HG03103 (cell line): Measurements from ENCODE around the gene SEMA4D.

Source experiments
- ATAC-seq: cut with Tn5 transposase; IDR thresholded peaks from one replicate; pipeline ENCODE4 v1.9.1; 2021; ENCODE audit warnings: low read depth; ENCODE audit not compliant: unreplicated experiment

Gene SEMA4D

DNA sequence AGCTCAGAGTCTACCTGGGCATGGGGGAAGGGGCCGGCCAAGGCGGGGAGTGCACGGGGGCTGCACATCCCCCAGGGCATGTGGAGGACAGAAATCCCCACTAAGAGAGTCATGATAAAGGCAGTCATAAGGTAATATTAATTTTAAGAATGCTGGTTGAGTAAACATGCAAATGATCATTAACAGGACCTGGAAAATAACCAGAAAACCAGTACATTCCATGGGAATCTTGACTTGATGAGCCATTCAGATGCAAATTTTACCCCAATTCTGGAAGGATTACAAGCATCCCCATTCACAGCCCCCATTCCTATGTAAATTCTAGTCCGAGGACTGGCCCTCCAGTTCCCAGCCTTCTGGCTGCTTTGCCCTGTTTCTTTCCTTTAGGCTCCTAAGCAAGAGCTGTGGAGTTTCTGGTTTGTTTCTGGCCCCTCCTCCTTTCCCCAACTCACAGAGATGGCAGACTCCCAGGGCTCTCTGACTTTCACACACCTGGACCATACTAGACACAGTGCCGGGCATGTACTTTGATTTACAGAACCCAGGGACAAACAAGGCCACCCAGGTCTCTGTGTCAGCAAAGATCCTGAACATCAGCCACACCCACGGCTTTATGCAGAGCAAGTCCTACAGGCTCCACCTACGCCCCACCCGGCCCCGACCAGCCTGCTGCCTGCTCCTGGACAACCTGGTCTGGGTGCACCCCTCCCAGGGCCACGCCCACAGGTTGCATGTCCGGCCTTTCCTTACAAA lies 62.7 kb downstream of the SEMA4D start:
- no peak for ATAC-seq

DNA sequence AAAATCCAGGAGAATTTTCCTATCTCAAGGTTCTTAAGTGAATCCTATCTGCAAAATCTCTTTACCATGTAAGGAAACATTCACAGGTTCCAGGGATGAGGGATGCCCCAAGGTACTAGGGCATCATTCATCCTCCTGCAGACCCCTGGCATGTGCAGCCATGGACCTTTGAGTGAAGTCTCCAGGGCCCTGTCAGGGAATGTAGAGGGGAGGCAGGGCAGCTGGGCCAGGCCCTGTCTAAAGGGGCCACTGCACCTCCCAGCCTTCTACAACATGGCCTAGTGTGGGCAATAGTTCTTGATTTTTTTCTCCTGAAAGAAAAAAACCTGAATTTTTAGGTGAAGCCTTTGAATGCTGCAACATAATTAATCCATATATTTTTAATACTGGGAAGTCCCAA lies 63.3 kb downstream of the SEMA4D start:
- ATAC-seq: no peak

DNA sequence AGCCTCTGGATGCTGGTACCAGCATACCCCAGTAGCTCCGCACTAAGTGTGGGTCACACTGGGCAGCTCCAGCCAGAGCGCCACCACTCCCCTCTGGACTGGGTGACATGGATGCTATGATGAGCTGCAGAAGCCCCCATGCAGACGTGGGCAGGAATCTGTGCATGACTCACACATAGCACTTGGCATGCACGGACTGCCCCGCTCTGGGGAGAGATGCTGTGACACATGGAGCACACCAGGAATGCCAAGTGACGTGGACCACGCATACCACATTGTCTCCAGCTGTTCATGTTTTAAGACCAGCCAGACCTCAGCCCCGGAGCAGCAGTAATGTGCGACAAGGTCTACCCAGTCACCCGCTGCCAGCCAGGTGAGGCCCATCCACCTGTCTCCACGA lies 64.1 kb downstream of the SEMA4D start:
- no peak for ATAC-seq

DNA sequence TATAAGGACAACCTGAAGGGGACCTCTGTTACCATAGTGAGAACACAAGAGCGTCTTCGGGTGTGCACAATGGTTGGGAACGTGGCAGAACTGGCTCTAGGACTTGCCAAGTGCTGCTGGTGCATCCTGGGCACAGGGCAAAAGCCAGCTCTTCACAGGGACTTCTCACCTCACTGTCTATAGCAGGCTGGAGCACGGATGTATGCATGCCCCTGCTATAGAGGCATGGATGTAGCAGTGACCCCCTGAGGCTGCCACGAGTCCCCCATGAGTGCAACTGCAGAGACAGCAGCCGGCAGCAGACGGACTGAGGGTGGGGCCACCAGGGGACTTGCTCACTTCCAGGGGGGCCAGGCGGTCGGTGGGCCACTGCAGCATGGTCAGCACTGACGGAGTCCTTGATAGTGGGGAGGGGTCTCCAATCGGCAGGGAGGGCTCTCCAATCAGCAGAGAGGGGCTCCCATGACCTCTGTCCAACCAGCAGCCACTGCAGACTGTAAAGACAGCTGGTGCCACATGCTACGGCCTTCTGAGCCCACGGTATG lies 64.9 kb downstream of the SEMA4D start:
- no peak for ATAC-seq

DNA sequence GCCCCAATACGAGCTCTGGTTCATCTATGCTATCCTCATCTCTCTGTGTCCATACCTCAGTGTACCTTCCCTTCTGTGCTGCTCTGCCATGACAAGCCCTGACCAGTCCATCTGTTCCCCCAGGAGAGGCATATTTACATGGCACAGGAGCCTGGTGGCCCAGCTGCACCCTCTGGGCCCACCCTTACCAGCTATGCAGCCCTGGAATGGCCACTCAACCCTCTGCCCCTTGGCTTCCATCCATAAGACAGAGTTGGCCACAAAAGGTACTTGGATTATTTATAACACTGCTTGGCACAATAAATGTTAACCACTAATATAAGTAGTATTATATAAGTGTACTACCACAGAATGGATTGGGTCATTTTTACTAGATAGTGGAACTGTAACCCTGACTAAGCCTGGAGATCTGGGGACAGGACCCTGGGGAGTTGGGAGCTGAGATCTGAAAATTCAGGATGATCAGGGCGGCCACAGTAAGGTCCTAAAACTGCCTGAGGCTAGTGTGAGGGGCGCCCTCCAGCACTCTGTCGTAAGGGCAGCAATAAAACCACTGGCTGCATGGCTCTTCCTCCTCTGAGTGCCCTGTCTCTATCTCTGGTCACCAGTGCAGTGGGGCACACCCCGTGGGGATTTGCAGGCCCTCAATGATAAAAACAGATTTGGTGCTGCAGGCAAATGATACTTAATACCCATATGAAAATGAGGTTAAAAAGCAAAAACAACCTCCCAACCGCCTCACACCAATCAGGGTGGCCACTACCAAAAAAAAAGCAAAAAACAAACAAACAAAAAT lies 65.8 kb downstream of the SEMA4D start:
- no peak for ATAC-seq

DNA sequence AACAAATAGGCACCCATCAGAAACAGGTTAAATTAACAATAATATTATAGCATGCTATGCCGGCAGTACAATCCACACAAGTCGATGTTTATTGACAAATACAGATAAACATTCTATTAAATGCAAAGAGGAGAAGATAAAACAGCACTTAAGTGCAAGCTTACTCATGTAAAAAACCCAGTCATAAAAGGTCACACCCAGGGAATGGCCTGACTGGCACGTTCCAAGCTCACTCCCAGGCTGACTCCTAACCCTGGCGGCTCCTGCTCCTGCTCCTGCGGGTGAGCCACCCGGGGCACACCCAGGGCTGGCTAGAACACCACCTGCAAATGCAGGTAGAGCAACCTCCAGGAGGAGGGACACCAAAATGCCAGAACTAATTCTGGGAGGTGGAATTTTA lies 66.9 kb downstream of the SEMA4D start:
- ATAC-seq: no peak

DNA sequence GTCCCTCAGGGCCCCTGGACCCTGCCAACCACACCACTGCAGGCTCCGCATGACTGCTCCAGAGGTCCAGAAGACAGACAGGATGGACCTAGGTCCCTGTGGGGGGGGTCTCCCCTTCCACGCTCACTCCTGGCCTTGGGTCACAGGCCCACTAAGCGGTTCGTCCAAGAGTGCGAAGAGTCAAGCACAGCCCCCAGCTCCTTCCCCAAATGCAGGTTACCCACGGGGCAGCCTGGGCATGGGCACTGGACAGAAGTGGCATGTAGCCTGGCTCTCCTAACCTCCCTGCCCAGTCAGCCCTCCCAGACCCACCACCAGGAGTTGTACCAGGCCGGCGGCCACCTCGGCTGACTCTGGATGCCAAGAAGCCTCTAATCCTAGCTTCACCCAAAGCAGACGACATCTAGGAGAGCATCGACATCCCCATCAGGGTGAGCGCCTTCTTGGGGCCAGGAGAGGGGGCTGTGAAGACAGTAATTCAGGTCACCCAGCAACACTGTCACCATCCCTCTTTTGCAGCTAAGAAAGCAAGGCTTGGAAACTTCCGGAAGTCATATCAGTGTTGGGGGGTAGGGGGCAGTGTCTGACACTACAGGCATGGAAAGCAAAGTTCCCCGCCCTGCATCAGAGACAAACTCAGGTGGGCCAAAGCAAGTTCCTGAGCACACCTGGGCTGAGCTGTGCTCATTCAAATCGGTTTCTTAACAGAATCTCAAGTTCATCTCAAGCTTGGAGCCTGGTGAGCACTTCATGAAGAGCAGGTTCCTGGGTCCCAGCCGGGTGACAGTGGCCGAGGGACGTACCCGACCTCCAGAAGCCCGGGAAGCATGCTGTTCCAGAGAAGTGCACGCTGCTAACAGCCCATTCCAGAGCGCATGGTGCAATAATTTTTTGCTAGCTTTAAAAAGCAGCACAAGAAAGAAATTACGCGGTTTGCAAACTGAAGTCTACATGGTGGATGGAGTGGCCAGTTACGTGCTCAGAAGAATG lies 68.7 kb downstream of the SEMA4D start:
- ATAC-seq: no peak

DNA sequence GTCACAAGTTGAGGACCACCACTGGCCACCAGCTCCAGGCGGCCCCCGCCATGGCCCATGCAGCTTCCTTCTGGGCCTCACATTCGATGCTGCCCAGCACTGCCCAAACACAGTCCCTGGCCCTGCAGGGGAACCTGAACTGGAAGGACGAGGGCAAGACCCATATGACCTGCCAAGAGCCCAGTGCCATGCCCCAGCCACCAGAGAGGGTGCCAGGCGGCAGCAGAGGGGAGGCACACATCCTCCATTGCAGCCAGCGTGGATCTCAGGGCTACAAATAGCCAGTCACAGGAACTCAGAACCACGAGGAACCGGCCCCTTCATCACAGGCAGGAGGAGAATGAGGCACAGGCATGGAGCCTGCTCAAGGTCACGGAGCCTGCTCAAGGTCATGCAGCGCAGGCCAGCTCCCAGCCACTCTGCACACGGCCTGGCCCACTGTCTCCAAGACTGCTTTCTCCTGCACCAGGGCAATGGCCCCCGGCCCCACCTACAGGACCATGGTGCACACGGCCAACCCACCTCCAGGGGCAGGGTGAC lies 69.6 kb downstream of the SEMA4D start:
- no peak for ATAC-seq

DNA sequence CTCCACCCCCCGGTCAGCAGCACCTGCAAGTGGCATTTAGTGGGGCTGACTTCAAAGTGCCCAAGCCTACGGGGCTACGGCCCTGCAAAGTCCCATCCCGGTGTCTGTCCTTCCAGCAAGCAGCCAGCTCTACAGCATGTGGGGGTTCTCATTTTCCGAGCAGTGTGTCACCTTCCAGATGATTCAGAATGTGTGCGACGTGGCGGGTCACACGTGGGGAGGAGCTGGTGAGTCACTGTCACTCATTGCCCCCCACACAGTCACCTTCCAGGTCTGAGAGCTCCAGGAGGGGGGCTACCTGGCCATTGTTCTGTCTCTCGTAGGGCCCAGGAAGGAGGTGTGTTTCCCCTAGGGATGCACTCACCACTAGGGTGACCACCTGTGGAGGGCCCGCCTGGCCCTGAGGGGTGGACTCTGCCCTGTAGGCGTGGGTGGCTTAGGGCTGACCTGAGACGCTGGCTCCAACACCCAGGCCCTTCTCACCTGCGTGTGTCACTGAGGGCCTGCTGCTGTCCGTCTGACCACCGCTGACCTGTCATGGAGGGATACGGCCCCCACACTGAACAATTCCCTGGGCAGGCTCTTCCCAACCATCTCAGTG lies 70.2 kb downstream of the SEMA4D start:
- ATAC-seq: no peak

DNA sequence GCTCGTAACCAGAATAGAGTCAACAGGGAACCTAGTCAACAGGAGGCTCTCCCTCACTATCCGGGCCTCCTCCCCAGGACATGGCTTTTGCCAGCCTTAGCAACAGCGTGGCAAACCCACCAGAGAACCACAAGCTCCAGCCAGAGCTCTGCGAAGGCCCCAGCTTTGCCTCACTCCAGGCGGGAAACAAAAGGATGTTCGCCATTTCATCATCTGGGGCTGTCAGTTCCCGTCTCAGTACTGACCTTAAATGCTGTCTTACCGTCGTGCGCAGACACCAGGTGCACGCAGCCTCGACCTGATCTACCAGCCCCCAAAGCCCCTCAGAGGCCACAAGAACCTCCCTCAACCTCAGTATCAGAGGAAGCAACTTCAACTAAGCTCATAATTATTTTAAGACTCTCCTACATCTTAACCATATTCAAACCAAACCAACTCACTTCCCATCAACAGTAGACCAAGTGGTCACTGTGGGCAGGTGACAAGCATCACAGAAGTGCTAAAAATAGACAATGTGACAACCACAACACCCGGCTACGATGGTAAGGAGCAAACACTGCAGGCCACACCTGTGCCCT lies 71.4 kb downstream of the SEMA4D start:
- ATAC-seq: peak; percentile 51

DNA sequence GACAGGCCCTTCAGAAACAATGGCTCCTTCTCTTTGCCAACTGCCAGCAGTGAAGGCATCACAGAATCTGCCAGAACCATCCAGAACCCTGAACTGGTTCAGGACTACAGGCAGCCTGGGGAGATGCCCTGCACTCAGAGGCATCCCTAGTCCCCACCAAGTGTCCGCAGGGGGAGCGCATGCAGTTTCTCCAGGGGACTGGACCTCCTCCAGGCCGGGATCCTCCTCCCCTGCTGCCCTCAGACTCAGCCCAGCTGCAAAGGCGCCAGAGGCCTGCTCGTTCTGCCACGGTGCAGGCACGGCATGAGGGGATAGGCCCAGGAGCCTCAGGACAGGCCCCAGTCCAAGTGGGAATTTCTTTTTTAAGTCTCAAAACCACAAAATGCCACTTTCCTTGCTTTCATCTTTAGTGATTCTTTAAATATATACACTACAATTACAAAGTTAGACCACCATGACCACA lies 72.0 kb downstream of the SEMA4D start:
- no peak for ATAC-seq

DNA sequence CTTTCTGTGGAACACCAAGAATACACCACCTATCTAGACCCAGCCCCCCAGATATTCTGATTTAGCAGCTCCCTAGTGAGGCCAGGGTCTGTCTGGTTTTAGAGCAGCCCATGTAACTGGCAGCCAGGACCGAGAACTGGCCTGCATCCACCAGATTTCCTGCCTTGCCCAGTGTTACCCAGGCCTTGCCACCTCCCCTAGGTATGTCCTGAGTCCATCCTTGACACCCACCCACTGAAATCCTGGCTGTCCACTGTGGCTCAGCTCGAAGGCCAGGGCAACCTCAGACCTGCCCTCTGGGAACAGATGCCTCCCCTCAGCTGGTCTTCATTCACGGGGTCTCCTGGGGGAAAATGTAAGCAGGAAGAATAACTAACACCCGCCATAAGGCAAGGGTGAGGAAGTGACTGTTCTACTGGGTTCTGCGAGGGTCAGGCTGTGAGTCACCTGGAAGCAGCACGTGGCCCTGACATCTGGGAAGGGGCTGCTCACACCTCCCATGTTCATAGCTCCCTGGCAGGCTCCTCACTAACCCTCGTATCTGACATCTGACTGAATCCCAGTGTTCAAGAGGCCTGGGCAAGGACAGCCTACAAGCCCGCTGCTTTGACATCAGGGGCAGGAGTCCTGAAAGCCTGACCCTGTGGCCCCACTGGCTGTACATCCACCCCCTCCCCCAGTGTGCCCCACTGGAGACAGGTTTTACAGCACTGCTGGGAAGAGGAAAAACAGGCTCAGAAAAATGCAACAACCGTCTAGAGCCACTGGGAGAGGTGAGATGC lies 72.7 kb downstream of the SEMA4D start:
- no peak for ATAC-seq

DNA sequence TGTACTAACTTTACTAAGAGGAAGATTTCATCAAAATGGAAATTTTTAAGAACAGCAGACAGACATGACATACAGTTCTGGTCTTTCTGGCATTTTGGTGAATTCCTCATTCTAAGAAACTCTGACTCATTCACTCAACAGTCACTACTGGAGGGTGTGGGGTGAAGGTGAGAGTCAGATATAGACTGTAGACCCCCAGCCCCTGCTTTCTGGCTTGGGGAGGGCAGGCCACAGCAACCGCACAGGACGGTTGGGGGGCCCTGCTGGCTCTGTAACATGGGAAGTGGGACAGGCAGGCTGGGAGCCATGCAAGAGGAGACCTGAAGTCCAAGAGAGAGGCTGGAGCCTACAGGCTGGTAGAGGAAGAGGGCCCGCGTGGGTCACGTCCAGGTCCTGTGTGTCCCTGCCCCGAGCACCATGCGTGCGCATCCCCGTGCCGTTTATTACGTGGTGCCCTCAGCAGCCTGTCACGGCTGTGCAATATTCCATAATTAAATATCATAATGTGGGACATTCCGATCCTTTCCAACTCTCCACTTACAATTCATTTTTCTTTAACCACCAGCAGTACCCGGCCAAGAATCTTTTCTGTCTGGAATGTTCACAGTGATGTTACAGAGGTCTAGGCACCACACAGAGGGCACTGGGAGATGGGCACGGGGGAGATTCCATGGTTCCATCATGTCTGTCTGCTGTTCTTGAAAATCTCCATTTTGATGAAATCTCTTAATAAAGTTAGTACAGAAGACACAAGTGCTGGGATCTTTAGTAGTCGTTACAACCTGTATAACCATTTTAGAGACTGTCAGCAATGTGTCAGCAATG lies 75.5 kb downstream of the SEMA4D start:
- ATAC-seq: no peak

DNA sequence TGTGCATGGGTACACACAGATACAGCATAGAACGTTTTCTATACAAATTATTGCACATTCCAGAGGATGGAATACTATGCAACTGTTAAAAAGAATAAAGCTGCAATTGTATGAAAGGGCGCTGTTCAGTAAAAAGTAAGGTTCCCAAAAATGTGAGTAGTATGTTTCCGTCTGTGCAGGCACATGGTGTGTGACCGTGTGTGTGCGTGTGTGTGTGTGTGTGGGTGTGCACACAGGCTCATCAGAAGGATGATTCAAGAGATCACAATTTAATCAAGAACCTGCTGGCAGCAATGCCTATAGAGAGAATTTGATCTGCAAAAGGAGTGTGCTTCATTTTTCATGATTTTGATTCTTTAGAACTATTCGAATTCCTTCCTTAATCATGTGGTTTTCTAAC lies 76.3 kb downstream of the SEMA4D start:
- no peak for ATAC-seq

DNA sequence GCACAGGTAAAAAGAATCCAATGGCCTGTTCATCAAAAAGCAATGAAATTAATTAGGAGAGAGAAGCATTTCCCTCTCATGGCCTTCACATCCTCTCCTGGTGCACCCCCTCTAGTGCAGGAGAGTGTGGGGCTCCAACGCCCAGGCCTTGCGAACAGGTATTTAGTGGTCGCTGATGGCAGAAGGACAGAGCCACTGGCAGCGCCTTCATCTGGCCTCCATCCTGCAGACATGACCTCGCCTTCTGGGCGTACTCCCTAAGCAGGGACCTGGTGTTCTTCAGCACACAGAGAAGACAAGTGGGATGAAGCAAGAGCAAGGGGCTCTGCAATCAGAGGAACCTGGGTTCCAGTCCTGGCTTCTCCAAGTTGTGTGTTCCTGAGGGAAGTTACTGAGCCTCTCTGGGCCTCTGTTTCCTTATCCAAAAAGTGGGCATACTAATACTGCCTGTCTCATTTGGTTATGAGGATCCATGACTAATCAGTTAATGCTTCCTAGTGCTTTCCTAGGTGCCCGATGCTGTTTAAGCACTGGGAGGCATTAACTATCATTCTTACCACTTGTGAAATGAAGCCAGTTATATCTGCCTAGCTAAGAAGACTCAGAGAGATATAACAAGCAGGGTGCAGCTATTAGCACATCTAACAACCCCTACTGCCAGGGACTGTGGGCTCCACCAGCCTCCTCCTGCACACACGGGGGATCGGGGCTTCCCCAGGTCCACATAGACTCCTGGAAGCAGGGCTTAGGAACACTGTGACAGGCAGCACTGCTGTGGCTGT lies 77.3 kb downstream of the SEMA4D start:
- ATAC-seq: no peak

DNA sequence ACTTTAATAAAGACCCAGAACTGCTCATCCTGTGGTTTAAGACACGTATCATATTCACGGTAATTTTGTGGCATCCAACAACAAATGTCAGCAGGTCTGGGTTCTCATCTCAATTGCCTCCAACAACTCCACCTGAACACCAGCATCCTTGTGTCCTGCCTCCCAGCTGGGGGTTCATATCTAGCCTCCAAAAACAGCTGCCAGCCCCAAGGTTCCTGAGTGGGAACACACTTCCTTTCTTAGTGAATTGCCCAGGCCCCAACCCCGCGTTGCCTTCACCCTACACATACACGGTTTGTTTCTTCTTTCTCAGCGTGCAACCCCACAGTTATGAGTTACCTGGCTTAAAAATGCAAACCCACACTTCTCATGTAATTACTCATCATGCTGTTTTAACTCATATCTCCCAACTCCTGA lies 77.9 kb downstream of the SEMA4D start:
- ATAC-seq: no peak
